HuH-7.5 (cell line): ENCODE measurements around the gene ZFHX3.
A peak's percentile ranks its signal among the peaks of the same experiment; 100 is the strongest.

Source experiments
- DNase-seq: peaks from one replicate; pipeline ENCODE4 v3.0.0; 2011; ENCODE audit warnings: low spot score

ZFHX3 gene

GRCh38 chr16:73040136-73040535 lies 7.8 kb downstream of the ZFHX3 start:
- no peak for DNase-seq

- DNase-seq = no peak
Observed at GRCh38 chr16:73037845-73038570, 9.9 kb downstream of the ZFHX3 start.

- DNase-seq = no peak
Observed at GRCh38 chr16:73037331-73037745, 10.6 kb downstream of the ZFHX3 start.

GRCh38 chr16:73036074-73036826 lies 11.7 kb downstream of the ZFHX3 start:
- no peak for DNase-seq

- no peak for DNase-seq
Observed at GRCh38 chr16:73034374-73034773, 13.6 kb downstream of the ZFHX3 start.

- DNase-seq = no peak
Observed at GRCh38 chr16:73033271-73033998, 14.5 kb downstream of the ZFHX3 start.

GRCh38 chr16:73032541-73033270 lies 15.2 kb downstream of the ZFHX3 start:
- no peak for DNase-seq

GRCh38 chr16:73031984-73032383 lies 15.9 kb downstream of the ZFHX3 start:
- DNase-seq = no peak

- no peak for DNase-seq
Observed at GRCh38 chr16:73031155-73031866, 16.6 kb downstream of the ZFHX3 start.

- no peak for DNase-seq
Observed at GRCh38 chr16:73028721-73029361, 19.1 kb downstream of the ZFHX3 start.

GRCh38 chr16:73028263-73028662 lies 19.7 kb downstream of the ZFHX3 start:
- no peak for DNase-seq

- peak; percentile 59 for DNase-seq
Observed at GRCh38 chr16:73027685-73028111, 20.2 kb downstream of the ZFHX3 start.

GRCh38 chr16:73026754-73027684 lies 20.9 kb downstream of the ZFHX3 start:
- DNase-seq = no peak

- DNase-seq = no peak
Observed at GRCh38 chr16:73025856-73026210, 22.1 kb downstream of the ZFHX3 start.

GRCh38 chr16:73025151-73025855 lies 22.6 kb downstream of the ZFHX3 start:
- no peak for DNase-seq

GRCh38 chr16:73024571-73025105 lies 23.3 kb downstream of the ZFHX3 start:
- no peak for DNase-seq

- DNase-seq = no peak
Observed at GRCh38 chr16:73023752-73024570, 24.0 kb downstream of the ZFHX3 start.

- no peak for DNase-seq
Observed at GRCh38 chr16:73023320-73023719, 24.6 kb downstream of the ZFHX3 start.
